HG03196 (cell line): ENCODE data around the gene MAP10.

Experiments used
- ATAC-seq: cut with Tn5 transposase; IDR thresholded peaks from one replicate; pipeline ENCODE4 v1.9.1; 2021; ENCODE audit not compliant: unreplicated experiment

The MAP10 gene

GRCh38 chr1:232795497-232796053, 9.6 kb upstream of the MAP10 start:
- ATAC-seq, result no peak

- no peak for ATAC-seq
Measured at GRCh38 chr1:232797856-232798510, 7.2 kb upstream of the MAP10 start.

GRCh38 chr1:232798920-232799319, 6.3 kb upstream of the MAP10 start:
- no peak for ATAC-seq

GRCh38 chr1:232806186-232806510, 932 bp downstream of the MAP10 start:
- ATAC-seq, result no peak

DNA sequence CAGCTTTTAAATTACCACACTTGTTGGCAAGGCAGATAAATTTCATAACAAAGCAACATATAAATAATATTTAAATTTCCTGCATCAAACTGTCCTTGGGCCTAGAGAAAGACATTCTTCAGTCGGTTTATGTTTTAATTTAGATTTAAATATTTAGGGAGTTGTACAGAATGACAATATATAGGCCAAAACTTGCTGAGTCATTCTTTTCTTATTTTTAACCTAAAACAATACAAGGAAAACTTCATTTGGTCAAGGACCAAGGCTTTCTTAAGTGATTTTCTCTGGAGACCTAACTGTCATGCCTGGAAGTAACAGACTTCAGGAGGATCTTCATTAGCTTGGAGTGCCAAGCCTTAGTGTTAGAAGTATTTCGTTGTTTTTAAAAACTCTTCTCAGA, 5.6 kb downstream of the MAP10 start:
- ATAC-seq, result no peak

DNA sequence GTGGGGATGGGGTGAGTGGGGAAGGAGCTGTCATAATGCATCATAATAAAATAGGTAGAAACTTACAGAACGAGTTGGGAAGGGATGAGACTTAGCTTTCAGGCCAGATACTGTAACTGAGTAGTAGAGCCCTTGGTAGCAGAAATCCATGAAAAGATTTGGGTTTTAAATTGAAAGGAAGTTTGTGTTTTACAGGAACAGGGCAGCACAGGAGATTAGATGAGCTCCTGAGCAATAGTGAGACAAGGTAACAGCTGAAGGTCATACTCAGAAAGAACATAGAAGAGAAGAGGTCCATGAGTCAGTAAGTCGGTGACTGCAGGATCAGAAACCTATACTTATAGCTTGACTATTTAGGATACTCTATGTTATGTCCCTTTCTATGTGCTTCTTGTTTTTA, 7.3 kb downstream of the MAP10 start:
- no peak for ATAC-seq

GRCh38 chr1:232813097-232813496, 7.9 kb downstream of the MAP10 start:
- no peak for ATAC-seq

DNA sequence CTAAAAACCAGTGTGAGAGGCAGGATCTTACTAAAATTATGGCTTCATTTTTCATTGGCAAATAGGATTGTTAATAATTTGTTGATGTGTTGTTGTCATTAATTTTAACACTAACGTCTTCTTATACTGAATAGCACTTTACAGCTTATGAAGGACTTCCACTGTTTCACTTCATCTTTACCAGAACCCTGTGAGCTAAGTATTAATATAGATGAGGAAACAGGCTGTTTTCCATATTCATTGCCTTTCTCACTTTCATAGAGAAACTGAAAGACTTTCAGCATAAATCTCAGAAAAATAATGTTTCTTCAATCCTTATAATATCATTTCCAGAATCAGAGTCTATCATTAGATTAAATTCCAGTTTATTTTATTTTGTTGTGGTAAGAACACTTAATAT, 8.5 kb downstream of the MAP10 start:
- ATAC-seq, result no peak

- ATAC-seq, result no peak
Measured at GRCh38 chr1:232816324-232816723, 11.1 kb downstream of the MAP10 start.

GRCh38 chr1:232818040-232818439, 12.8 kb downstream of the MAP10 start:
- no peak for ATAC-seq

DNA sequence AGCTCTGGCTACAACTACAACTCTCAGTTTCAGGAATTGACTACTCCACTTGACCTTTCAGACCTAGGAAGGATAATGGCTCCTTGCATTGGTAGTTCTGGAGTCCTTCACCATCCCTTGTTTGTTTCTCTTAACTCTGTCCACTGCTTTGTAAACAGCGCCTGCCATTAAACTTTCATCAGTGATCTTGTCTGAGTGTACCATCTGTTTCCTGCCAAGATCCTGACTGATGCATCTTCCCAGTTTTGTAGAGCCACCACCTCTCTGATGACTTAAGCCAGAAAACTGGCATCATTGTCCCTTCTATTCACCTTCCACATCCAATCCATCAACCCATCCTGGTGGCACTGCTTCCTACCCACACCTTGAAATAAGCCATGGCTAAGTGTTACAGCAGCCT, 15.2 kb downstream of the MAP10 start:
- ATAC-seq, result no peak

DNA sequence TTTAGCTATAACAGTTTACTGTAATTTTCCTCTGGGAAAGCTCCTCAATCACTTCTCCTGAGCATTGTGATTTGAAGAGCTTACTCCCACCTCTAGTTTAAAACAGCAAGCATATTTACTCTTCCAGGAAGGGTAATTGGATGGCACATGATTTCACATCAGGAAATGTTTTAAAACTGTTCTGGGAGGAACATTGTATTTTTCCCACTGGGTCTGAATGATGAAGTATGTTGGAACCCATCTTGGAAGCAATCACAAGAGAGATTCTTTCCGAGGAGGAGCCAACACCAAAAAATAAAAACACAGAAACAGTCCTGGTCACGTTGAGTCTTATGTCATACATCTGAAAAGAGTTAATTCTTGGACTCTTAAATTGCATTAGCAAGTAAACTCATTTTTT, 17.3 kb downstream of the MAP10 start:
- no peak for ATAC-seq

- ATAC-seq, result no peak
Measured at GRCh38 chr1:232826318-232826717, 21.1 kb downstream of the MAP10 start.

DNA sequence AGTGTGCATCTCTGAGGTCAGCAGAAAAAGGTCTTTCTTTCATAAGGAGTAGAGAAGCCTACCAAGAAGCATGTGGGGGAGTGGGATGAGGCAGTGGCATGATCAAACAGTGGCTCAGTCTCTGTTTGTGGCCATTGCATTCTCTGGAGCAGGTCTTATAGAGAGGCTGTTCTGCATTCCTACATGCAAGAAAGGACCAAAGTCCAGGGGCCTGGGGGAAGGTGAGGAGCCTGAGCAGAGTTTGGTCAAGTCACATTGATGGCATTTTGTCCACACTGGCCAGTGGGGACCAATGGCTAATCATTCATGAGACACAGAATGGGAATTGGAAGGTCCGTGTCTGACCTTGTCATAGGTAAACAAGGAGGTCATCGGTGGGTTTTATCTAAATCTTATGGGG, 25.4 kb downstream of the MAP10 start:
- no peak for ATAC-seq

DNA sequence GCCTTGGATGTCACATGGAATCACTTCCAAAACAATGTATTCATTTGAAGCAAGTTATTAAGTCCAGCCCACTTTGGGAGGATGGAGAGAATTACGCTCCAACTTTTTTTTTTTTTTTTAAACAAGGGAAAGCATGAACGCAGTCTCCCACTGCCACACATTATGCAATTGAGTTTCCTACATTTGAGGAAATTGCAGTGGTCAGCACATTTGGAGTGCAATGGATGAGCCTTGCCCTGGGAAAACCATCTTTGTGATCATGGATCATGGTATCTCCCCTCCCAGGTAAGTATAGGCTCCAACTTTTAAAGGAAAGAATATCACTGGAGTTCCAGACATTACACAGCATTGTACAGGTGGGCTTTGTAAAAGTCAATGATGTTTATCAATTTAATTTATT, 26.7 kb downstream of the MAP10 start:
- ATAC-seq, result no peak

- no peak for ATAC-seq
Measured at GRCh38 chr1:232834066-232834465, 28.9 kb downstream of the MAP10 start.

DNA sequence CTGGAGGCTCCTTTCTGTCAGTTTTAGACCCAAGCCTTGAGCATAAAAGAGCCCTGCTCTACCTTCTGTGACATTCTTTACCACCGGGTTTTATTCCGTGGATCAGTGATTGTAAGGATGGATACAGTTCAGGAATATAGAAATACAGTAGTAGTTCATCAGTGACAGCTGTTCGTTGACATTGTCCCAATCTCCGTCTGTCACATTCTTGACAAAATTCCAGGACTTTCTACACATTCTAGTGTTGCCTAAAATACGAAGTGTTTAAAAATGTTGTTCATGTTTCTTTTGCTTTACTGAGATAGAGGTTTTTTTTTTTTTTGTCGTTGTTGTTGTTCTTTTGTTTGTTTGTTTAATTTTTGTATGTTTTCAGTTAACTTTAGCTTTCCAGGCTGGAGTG, 29.9 kb downstream of the MAP10 start:
- ATAC-seq, result no peak

DNA sequence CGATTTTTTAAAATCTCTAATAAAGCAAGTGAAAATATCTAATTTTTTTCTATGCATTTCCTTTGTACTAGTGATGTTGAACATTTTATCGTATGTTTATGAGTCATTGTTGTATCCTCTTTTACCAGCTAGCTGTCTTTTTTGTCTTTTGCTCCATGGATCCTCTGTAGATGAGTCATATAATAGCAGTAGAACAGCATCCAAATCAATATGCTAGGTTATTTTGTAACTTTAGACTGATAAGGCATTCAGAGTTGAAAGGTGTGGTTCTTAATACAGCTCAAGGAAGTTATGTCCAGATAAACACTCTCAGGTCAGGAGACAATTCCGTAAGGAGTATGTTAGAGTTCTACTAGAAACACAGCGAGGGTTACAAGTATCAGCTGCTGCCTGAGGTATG, 31.9 kb downstream of the MAP10 start:
- ATAC-seq, result no peak

DNA sequence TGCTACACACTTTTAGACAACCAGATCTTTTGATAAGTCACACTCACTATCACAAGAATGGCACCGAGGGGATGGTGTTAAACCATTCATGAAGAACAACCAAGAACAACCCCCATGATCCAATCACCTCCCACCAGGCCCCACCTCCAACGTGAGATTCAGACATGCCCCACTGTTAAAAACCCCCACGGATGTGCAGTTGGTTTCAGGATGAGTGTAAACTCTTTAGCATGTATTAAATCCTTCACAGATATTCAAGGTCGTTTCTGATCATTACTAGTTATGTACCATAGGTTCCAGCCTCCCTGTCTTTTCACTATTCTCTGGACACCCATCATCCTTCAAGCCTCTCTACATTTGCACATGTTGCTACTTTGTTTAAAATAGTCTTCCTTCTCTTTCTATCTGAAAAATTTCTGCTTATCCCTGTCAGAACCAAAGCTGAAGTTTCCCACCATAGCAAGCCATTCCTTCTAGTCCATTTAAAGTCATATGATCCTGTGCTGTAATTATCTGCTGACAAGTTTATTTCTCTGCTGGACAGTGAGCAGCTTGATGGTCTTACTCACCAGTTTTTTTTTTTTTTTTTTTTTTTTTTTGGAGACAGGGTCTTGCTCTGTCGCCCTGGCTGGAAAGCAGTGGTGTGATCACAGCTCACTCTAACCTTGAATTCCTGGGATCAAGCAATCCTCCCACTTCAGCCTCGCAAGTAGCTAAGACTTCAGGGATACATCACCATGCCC, 36.8 kb downstream of the MAP10 start:
- no peak for ATAC-seq

GRCh38 chr1:232844791-232845190, 39.6 kb downstream of the MAP10 start:
- ATAC-seq, result no peak

- no peak for ATAC-seq
Measured at GRCh38 chr1:232845406-232845955, 40.3 kb downstream of the MAP10 start.

DNA sequence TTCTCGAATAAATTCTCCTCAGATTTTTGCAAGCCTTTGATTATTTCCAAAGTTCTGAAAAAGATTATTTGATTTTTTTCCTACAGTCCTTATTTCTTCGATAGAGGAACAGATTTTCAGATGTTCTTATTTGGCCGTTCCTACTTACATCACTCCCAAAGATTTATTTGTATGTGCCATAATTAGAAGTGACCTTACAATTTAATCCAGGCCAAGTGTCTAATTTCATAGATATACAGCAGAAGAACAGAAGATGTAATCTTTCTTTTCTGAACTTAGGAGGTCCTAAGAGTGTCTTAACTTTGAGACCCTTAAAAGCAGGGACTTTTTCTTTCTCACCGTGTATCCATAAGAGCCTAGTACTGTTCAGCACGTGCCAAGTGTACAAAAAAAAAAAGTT, 46.3 kb downstream of the MAP10 start:
- no peak for ATAC-seq
